ENCODE data around the gene METRN.
"Not testable (repeated sequence)": the region's sequence is repeated elsewhere in the genome, so short reads cannot be mapped to it uniquely, and the experiment has no call there.

The METRN gene

DNA sequence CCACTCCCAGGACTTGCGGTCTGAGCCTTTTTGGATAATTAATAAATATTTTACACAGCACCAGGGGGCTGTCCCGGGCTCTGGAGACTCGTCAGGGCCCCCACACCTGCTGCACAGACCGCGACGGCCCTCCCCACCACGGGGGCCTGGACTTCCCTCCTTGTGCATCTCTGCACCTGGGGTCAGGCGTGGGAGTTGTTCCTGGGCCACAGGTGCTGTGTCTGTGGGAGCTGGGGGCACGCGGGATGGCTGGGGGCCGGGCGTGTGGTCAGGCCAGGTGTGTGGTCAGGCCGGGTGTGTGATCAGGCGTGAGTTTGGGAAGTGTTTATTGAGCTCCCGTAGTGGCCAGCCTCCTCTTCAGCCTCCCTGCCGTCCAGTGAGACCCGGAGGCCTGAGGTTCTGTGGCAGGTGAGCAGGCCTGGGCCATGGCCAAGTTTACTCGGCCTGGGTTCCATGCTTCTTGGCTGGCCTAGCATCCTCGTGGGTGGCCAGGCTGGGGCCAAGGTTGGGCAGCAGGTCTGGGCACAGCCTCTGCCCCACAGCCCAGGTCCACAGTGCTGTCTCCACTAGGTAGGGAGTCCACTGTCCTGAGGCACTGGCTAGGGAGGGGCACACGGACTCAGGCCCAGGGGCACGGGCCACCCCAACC is 36.6 kb upstream of the METRN start:
- no peak for DNase-seq

GRCh38 chr16:678858-679813 is 35.8 kb upstream of the METRN start:
- DNase-seq: no peak

DNA sequence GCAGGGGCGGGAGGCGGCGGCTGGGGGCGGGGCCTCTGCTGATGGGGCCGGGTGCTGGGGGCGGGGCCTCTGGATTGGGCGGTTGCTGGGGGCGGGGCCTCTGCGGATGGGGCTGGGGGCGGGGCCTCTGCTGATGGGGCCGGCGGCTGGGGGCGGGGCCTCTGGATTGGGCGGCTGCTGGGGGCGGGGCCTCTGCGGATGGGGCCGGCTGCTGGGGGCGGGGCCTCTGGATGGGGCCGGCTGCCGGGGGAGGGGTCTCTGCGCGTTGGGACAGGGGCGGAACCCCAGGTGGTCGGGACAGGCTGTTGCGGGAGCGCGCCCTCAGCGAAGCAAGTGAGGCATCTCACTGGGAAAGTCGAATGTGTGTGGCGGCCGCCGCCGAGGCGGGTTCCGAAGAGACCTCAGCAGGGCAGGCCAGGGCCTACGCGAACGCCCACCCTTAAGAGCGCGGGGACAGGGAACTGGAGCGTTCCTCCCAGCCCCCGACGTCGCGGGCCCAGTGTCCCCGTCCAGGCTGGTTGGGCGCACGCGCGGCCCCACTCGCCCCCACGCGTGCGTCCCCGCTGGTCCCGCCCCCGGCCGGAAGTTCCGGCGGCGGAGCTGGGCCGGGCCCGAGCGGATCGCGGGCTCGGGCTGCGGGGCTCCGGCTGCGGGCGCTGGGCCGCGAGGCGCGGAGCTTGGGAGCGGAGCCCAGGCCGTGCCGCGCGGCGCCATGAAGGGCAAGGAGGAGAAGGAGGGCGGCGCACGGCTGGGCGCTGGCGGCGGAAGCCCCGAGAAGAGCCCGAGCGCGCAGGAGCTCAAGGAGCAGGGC is 34.9 kb upstream of the METRN start, which contains the start of gene STUB1:
Gene STUB1, plus strand, starts transcription at position 597 of the 811 bp plus-strand sequence. Its CDS starts 116 bp downstream, at position 713.
- DNase-seq: peak; percentile 89 to 95 (median 94)

- DNase-seq: no peak
These were observed 34.3 kb upstream of the METRN start for GRCh38 chr16:680625-680945.

GRCh38 chr16:680967-681745 is 33.8 kb upstream of the METRN start:
- DNase-seq: no peak

- DNase-seq: no peak
These were observed 33.0 kb upstream of the METRN start for GRCh38 chr16:681746-682427.

DNA sequence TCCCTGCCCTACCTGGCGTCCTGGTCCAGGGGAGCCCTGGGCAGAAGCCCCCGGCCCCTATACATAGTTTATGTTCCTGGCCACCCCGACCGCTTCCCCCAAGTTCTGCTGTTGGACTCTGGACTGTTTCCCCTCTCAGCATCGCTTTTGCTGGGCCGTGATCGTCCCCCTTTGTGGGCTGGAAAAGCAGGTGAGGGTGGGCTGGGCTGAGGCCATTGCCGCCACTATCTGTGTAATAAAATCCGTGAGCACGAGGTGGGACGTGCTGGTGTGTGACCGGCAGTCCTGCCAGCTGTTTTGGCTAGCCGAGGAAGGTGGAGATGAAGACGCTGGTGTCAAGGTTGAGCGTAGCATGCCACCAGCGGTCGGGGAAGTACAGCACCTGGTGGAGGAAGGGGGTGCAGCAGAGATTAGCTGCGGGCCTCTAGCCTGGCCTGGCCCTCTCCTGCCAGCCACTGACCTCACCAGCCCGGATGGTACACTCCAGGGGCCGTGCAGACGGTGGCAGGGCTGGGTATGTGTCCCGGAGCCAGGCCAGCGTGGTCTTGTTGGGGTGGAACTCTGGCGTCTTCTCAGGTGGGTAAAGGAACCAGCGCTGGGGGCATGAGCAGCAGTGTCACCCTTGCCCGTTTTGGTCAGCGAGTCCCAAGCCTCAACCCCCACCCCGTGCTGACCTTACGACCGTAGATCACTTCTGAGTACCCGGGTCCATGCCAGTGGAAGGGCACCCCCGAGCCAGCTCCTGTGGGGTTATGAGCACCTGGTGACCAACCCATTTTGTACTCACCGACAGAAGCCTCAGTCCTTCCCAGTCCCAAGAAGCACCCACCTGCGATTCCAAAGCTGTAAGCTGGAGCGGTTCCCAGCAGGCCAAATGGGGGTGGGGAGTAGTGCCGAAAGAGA is 32.2 kb upstream of the METRN start:
- DNase-seq: no peak

DNA sequence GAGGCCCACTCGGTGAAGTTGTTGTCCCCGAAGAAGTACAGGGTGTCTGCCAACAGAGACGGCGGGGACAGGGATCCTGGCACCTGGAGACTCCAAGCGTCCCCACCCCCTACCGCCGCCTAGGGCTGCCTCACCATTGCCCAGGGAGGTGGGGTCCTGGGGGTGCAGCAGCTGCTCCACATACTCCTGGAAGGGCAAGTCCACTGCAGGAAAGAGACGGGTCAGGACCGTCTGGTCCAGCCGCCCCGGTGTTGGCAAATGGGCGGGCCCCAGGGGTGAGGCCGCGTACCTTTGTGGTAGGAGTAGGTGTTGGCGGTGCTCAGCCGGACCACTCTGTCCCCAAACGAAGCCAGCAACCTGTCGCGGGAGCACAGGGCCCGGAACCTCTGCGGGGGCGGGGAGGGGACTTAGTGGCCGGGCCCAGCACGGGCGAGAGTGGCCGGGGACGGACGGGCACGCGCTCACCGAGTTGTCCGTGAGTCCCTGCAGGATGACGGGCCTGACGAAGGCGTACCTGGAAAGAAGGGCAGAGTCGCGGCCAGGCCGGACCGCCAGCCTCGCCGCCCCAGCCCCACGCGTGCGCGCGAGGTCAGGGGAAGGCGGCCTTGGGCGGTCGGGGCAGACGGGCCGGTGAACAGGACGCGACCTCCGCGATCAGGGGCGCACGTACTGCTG is 31.4 kb upstream of the METRN start:
- no peak for DNase-seq

- DNase-seq: peak; percentile 89 to 95 (median 94)
These were observed 30.7 kb upstream of the METRN start, which contains the start of gene JMJD8 for GRCh38 chr16:684071-684794. JMJD8 (minus strand) TSS chr16:684334; CDS start chr16:684319, 15 bp downstream.

- no peak for DNase-seq
These were observed 29.8 kb upstream of the METRN start for GRCh38 chr16:684961-685696.

DNA sequence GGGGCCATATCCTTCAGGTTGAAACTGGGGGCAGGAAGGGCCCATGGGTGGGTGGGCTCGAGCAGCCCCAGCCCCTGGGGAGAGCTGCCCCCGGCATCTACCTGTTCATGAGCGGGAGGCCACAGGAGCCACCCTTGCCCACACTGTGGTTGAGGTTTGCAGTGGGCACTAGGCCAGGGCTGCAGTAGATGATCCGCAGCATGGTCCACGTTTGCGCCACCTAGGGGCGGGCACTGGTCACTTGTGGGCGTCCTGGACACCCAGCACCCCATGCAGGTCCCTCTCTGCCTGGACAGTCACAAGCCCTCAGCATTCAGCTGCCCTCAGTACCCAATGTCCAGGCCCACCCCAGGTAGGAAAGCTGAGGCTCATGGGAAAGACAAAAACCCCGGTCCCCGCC is 29.0 kb upstream of the METRN start:
- DNase-seq: no peak

DNA sequence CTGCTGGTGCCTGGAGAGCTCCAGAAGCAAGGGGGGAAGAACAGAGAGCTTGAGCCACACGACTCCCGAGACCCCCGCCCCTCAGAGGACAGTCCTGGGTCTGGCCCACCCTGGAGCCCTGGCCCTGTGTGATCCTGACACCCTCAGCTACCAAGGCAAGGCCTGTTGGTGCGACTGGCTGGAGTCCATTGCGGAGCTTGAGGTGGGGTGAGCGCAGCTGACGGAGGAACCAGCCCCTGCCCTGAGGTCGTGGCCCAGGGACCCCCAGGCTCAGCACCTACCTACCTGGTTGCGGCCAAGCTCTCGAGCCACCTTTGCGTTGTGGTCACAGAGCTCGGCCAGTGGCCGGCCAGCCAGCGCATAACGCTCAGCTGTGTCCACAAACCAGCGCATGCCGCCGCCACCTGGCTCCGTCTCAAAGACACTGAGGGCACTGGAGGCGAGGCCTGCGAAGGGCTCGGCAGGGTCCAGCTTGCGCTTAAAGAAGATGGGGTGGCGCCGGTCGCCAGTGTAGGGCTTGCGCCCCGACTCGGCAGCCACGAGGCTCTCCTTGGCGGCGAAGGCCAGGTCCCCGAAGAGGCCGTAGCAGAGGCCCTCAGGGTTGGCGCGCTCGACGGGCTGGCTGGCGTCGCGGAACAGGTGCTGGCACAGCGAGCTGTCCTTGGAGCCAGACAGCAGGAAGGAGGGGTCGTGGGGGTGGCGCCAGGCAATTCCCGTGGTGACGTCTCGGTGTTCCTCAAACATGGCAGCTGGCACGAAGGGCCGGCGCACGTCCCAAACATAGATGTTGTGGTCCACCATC is 28.3 kb upstream of the METRN start:
- no peak for DNase-seq

DNA sequence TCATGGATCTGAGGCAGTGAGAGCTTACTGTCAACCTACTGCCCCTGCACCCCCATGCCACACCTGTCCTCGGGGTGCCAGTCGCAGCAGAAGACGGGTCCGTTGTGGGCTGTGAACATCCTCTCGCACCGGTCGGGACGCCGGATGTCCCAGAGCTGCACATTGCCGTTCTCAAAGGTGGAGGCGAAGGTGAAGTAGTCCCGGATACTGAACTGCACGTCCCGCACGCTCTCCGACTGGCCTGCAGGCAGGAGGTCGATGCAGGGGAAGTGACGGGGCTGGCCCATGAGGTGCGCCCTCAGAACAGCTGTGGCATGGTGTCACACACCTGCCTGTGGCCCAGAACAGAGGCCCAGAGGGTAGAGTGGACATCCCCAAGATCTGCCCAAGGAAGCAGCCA is 27.4 kb upstream of the METRN start:
- no peak for DNase-seq

DNA sequence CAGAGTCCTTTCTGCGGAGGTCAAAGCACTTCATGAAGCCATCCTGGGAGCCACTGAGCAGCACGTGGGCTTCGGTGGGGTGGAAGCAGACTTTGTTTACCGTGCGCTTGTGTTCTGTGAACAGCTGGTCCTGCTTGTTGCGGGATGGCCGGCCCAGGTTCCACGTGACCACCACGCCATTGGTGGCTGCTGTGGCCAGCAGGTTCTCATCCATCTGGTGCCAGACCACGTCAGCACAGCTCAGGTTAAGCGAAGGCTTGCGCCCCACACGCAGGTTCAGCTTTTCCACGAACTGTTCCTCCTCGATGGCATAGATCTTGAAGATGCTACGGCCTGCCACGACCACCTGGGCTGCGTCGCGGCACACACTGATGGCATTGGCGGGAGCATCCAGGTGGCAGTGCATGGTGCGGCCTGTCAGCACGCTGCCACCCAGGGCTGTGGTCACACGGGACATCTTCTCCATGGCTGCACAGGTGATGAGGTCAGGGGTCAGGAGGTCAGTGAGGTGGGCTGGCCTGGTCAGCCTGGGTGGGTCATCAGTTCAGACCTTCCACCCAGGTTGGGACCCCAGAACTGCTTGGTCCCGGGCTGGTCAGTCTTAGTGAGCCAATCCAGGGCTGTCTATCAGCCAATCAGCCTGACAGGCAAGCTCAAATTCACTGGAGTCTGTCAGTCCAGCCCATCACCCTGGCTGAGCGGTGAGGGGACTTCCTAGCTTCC is 25.6 kb upstream of the METRN start:
- DNase-seq: no peak

GRCh38 chr16:691242-691641 is 23.7 kb upstream of the METRN start:
- not testable (repeated sequence) for DNase-seq

- no peak for DNase-seq
These were observed 22.4 kb upstream of the METRN start for GRCh38 chr16:692356-693108.

Measured in activated CD4-positive, CD25-positive, alpha-beta regulatory T cell (primary cell).